CD4-positive, alpha-beta T cell treated with Interferon gamma for 1 hour (primary cell): ENCODE results near the gene FGF12.

ENCODE experiments used
- DNase-seq: peaks from one replicate; pipeline ENCODE4 v3.0.0-alpha.2; 2020

Gene FGF12

DNA sequence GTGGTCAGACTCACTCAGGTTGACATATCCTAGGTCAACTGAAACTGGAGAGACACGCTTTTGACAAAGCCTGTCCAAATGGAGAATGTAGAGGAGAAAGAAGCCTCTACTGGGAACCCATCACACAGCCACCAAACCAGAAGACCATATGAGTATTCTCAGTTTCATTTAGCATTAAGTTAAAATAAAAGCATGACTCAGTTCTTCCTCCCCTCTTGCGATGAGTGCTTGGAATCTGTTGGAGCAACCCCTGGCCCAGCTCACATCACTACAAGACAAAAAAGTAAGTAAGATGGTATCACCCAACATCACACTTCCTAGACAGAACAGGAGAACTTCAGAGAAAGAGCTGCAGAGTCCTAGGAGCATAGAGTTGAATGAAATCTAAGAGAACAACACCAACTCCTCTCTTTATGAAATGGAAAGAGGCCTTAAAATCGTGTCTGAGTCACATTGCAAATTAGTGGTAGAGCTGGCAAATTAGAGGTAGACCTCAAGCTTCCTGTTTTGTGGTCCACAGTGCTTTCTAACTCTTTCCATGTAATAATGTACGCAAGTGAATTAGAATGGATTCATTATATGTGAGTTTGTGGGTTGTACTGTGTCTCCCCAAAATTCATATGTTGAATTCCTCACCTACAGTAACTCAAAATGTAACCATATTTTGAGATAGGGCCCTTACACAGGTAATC lies 51.2 kb downstream of the FGF12 start:
- no peak for DNase-seq

DNA sequence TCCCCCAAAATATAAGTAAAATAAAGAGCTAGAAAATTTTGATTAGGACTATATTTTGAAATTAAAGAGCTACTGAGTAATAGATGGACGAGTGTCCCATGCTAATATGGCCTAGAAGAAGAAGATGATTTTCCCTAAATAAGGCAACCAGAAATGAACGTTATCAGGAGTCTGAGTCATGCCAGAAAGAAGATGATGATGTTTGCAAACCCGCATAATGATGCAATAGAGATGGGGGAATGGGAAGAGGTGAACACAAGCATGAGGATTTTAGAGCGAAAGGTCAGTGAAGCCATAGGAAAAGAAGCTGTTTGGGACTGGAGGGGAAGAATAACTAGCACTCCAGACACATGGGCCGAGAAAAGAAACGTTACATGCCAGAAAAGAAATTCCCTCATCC lies 71.7 kb downstream of the FGF12 start:
- no peak for DNase-seq

DNA sequence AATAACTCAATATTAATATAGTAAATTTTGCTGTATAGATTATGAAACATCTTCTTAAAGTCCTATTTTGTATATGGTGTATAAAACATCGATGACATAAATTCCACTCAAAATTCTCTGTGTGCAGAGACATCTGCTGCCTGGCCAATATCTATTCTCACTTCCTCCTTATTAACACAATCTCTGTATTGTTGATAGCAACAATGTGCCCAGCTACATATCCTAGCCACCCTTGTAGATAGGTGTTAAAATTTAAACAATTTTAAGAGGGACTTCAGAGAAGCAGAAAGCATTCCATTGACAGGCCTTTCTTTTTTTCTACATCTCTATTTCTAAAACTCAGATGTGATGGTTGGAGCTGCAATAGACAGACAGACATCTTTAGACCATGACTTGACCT lies 72.3 kb downstream of the FGF12 start:
- no peak for DNase-seq

DNA sequence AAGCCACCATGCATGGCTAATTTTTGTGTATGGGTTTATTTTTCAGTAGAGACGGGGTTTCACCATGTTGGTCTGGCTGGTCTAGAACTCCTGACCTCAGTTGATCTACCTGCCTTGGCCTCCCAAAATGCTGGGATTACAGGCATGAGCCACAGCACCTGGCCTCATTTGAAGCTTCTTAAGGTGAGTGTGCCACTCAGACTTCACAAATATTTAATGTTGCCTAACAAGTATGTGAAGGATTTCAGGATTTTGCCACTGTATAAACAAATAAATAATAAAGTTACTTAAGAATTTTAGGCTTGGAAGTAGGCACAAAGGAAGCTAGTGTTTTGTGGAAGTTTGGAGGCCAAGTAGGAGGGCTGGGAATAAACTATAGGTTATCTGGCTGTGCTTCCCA lies 73.5 kb downstream of the FGF12 start:
- no peak for DNase-seq

DNA sequence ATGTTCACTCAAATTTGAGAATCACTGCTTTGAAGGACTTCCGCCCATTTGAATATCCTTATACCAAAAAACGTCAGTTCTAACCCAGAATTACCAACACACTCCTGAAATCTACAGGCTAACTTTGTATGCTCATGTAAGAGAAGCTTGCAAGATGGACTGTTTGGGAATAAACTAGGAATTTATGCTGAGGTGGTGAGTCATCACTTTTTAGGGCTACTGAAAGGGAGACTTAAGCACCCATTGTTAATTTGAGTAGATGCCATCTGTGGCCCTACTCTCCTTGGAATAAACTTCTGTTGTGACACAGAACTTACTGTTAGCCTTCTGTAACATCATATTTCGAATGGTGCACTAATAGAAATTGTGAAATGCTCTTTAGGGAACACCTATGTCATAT lies 74.6 kb downstream of the FGF12 start:
- no peak for DNase-seq

DNA sequence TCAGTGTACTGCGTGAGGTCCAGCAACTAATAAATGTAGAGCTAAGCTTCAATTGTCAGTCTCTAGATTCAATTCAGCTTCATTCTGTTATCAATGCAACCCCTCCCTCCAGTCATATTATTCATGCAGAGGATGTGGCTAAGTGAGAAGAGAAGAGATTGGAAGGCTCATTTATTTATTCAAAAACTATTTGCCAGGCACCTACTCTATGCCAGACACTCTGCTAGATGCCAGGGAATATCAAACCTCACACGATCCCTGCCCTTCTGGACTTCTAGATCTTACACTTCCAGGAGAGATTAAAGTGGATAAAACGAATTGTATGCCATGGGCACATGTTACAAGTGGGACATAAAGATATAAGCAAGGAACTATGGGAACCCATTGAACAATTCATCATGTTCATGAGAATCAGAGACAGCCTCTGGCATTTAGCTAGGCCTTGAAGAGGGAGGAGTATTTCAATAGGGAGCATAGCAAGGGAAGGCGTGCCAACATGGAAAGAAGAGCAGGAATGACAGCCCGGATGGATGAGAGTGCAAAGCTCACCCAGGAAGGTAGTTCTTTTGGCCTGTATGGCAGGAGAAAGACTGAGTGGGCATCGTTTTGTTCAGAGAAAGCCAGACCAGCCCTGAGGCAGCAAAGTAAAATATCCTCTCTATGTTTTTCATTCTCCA lies 75.4 kb downstream of the FGF12 start:
- DNase-seq = no peak

DNA sequence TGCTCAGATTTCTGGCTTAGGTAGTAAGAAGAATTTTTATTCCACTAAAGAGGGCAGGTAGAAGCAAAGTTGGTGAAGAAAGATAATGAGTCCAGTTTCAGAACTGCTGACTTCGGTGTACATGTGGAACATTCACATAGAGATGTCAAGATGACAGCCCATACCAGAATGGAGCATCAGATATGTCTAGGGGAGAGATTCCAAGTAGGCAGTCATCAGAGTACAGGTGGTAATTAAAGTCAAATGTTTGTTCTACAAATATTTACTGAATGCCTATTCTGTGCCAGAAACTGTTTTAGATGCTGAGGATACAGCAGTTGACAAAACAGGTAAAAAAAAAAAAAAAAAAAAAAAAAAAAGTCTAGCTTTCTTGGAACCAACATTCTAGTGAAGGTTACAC lies 81.9 kb downstream of the FGF12 start:
- no peak for DNase-seq

DNA sequence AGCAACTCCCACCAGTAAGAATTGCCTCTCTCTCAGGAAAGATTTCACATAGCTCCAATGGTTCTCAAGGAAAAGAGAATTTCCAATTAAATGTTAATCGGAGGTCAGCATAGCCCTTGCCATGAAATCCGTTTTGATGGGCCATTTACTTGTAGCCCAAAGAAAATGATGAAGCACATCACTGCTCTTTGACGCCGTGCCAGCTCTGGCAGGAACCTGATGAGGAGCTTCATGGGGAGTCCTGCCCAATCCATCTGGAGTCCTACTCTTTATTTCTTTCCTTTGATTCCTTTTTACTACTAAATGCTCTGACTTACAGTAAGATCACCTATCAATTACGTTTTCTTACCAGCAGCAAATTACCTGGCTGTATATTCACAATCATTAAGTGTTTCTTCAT lies 84.7 kb downstream of the FGF12 start:
- no peak for DNase-seq

DNA sequence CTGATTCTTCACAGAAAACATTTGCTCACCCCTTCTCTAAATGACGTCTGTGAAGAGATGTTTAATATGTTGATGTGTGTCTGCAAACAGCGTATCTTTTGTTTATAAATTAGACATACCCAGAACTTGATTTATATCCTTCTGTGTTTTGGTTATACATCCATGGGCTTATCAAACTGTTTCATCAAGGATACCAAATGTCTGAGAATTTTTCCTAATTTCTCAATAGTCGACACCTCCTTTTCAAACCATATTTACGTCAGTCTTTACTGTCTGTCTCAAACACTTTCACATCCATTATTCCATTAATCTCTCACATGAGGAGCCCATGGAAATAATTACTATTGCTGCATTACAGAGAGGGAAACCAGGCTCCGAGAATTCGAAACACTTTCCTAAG lies 85.4 kb downstream of the FGF12 start:
- no peak for DNase-seq

DNA sequence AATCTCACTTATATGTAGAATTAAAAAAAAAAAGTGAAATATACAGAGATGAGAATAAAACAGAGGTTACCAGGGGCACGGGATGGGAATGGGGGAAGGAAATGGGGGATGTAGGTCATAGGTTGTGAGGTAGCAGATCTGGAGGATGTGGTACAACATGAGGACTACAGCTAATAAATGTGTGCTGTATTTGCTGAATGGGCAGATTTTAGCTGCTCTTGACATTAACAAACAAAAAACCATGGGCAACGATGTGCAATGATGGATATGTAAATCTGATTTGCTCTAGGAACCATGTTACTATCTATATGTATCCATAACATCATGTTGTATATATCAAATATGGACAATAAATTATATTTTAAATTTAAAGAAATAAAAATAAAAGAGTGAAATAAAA lies 87.4 kb downstream of the FGF12 start:
- DNase-seq = no peak

DNA sequence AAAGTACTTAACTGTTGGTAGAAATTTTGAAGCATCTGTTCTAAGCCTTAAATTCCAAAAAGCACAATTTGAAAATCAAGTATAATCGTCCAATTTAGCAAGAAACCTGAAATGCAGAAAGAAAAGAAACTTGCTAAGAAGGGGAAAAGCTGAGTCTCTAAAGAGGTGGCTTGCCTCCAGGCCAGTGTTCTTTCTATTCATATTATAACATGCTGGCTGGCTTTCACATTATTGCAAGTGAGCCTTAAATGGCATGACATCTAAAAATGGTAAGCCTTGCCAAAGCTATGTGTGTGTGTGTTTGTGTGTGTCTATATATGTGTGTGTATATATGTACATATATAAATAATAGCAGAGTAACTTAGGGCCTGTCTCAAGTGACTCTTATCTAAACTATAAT lies 89.5 kb downstream of the FGF12 start:
- DNase-seq = no peak

DNA sequence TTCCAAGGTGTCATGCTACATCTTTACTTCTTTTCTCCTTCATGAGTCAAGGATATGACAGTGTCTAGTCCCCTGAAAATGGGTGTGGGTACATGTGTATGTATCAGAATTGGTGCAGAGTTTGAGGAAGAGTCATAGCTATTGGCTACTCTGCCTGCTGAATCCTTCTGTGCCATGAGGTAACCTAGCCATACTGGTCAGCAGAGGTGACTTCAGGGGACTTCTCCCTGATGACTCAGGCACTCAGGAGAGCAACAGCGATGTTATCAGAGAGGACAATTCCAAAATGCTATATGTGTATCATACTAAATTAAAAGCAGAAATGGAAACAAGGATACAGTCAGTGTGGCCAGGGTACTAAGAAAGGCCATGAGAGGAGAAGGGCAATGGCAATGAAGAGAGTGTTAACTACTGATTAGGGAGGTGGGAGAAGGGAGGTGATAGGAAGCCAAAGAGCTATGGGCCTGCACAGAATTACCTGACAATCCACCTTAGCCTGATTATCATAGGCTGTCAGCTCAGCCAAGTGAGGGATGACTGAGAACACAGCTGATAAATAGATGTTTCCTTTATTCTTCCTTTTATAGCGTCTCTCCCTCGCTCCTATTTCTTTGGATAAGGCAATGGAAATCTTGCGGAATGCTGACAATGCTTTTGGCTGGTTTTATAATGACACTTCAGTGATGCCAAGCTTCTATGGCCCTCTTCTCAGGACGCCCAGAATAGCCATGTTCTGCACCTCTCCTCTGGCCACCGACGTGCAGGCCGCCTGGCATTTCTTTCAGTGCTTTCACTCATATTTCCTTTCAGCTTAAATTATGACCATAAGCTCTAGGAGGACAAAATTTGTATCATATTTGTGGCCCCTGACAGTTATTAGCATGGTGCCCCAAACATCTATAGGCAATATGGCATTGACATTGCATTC lies 90.6 kb downstream of the FGF12 start:
- DNase-seq = no peak

DNA sequence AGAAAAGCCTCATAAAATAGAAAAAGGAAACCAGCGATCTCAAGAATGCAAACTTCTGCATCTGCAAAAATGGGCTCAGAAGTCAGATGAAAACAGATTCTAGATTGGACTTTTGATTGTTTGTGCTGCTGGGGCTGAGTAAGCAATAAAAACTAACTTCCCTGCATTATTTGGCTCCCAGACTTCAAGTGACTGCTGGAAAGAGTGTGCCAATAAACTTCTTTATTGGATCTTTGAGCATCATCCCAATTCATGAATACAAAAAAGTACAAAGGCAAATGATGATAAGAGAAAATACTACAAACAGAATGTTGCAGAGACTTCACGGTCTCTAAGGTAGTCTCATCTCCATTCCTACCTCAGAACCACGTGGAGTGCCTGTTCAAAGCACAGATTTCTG lies 97.9 kb downstream of the FGF12 start:
- DNase-seq = no peak

DNA sequence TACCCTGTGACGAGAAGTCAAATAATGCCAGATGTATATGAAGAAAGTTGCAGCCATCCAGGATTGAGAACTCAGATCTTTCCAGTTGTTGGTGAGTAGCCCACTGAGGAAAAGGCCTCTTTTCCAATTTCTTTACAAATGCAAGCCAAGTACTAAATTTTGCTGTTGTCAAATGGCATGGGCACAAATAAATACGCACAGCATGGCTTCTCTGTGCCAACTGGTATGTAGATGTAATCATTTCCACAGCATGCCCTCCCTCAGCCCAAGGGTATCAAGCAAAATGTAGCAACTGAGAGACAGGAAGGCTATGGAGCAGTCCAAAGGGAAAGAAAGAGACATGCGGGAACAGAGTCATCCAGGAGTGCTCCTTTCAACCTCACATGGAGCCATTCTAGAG lies 105.4 kb downstream of the FGF12 start:
- DNase-seq = no peak

DNA sequence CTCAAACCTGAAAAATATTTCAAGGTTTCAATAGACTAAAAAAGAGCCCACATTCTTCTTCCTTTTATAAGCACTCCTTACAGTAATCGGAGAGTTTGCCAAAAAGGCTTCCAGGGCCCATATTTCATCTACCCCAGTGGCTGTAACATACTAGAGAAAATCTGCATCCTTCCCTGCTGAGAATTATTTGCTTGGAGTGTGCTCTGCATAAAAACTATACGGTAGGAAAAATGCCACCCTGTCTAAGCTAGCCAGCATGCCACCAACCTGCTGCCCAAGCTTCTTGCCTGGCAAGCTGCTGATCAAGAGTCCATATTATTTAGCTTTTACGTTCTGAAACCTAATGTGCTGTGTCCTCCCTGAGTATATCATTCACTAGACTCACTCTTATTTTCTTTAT lies 107.1 kb downstream of the FGF12 start:
- DNase-seq = no peak

DNA sequence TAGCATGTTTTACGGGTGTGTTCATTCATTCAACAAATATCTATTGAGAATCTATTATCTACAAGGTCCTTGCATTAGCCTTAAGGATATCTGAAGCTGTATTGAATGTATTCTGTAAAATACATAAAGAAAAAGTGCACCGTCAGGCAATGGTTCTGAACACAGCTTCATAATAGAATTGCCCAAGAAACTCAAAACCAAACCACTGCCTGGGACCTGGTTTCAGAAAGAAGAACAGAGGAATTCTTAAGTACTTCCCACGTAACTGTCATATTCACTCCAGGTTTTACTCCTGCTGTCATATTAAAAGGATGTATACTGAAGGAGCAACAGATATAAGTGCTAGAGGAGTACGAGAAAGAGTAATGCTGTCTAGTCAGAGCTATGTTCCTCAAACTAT lies 115.9 kb downstream of the FGF12 start:
- no peak for DNase-seq

DNA sequence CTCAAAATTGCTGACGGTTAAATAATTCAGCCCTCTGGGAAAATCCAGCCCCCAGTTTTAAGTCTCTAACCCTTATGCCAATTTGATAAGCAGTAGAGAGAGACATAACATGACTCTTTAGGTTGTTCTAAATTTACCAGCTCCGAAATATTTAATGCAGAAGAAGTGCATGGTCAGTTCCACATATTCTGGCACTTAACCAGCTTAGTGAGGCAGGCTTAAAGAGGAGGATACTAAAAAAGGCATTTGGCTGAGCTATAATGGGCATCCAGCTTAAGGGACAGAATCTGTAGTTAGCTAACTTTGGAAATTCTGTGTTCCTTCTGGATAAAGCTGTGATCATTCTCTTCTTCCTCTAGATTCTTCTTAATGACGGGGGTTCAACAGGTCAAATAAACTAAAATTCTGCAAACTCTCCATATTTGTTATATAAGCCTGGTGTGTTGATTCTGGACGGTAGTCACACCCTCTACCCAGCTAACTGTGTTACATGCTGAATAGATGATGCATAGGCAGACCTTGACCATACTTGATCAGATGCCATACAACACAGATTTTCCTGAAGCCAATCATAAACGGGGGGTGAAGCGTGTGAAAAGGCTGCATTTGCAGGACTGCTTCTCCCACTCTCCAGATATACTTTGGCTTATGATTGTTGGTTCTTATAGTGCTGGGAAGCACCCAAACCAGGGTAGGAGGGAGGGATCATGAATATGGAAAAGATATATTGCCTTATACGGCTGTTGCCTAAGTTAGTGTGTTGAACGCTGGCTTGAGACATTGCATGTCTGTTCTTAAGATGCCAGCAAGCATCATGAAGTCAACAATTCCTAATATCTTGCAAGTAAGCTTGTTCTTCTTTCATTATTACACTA lies 118.4 kb downstream of the FGF12 start:
- DNase-seq = no peak

DNA sequence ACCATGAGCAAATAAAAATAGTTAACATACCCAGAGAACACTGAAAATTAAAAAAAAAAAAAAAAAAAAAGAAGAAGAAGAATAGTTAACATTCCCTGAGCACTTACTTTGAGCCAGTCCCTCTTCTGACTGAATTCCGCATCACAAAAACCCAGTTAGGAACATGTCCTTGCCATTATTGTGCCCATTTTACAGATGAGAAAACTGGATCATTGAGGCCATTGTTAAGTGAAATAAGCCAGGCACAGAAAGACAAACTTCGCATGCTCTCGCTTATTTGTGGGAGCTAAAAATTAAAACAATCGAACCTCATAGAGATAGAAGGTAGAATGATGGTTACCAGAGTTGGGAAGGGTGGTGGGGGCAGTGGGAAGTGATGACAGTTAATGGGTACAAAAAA lies 119.5 kb downstream of the FGF12 start:
- DNase-seq = no peak

DNA sequence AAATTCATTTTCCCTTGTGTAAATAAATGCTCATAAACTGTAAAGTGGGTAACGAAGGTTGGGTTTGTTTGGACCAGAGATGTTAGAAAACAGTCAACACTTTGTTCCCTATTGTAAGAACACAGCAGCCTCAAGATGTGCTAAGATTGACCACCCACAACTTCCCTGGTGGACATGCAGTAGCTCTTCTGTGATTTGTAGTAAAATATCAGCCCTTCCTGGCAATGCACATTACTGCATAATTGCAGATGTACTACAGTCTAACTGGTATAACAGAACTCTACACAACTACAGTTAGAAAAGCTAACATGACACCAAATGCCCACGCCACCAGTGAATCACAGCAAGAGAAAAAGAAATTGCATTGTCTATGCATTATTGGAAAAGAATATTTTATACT lies 129.4 kb downstream of the FGF12 start:
- no peak for DNase-seq

DNA sequence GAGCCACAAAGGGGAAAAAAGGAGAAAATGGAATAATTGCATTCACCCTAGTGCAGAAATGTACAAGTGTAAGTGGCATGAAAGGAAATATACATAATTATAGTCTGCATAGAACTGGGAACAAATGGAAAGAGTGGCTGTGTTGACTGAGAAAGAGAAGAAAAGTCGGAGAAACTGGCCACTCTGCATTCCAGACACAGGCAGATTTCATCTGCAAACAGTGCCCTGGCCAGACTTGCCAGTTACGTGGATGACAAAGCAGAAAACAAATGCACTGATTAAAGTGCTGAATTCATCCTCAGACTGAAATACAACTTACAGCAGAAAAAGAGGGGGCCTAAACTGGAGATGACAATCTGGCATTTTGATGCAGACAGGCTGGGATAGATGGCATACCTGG lies 129.8 kb downstream of the FGF12 start:
- no peak for DNase-seq

DNA sequence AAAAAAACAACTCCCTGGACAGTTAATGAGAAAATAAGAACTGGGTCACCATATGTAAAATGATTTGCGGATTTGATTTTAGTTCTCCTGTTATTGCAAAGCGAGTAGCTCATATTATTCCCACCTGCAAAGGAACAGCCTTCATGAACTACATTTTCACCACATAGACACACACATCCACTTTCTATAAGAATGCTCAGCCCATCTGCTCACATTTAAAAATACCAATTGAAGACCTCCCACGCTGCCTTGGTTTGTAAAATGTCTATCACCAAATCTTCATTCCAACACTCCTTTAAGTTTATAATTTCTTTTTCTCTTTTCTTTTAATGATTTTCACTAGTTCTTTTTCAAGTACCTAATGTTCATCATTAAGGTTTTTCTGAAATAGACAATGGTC lies 148.6 kb downstream of the FGF12 start:
- DNase-seq = no peak

DNA sequence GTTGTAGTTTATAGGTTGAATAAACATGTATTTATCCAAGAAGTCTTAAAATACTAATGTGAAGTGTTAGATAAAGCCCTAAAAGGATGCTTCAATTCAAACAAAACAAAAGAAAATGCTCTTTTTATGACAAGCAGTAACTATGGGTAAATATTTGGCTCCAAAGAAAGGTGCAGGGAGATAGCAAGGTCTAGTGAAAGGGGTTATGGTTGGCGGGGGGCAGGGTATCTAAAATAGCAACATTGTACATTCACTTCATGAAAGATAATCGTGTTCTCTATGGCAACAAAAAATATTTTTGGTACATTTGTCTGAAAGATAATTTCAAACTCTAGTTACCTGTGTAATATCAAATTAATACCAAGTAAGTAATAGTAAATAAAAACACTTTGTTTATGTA lies 149.5 kb downstream of the FGF12 start:
- no peak for DNase-seq

DNA sequence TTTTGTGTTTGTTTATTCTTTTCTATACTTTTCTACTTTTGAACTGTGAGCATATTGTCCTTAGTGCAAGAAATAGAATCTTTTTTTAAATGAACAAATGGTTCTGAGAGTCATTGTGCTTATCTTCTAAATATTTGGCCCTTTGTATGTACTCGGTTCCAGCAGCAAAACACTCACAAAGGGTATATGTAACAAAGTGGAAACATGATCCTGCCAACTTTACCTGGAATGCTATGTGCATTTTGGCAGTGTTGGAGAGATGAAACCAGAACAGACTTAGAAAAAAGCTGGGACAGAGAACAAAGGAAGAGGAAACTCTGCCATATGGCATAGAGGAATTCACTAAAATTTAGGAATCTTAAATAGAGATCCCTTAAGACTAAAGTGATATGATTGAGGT lies 150.1 kb downstream of the FGF12 start:
- DNase-seq = no peak
